ENCODE results near the gene CYP27A1.

CYP27A1 gene

DNA sequence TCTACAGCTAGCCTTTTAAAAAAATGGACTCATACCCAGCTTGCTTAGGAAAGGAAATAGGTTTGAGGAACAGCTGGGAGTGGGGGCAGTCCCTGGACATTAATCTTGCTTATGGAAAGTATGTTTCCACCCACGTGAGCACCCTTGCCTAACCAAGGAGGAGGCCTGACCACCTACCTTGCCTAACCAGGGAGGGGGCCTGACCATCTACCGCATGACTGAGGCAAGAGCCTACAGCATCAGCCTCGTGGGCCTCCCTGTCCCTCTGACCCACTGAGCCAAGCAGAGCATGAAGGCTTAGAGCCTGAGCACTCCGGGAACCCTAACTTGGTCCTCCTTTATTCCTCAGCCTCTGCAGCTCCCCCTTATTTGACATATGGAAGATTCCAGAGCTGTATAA lies 29.4 kb downstream of the CYP27A1 start:
- no peak for DNase-seq (ENCODE audit: low spot score)

DNA sequence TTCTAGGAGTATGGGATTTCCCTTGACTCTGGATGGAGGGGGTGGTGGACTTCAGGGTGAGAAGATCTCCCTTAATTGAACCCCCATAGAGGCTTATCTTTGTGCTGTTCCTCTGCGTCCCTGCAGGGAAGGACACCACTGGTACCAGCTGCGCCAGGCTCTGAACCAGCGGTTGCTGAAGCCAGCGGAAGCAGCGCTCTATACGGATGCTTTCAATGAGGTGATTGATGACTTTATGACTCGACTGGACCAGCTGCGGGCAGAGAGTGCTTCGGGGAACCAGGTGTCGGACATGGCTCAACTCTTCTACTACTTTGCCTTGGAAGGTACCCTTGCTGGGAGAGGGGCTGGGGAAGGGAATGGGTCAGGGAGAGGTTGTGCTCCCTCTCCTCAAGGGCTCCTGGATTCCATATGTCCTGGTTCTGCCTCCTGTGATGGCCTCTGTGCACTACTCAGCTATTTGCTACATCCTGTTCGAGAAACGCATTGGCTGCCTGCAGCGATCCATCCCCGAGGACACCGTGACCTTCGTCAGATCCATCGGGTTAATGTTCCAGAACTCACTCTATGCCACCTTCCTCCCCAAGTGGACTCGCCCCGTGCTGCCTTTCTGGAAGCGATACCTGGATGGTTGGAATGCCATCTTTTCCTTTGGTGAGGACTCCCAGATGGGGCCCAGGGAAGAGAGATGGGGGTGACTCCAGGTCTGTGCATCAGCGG lies 30.3 kb downstream of the CYP27A1 start:
- no peak for DNase-seq (ENCODE audit: low spot score)

- DNase-seq (ENCODE audit: low spot score), result no peak
Measured at GRCh38 chr2:218812861-218813260, 30.9 kb downstream of the CYP27A1 start.

DNA sequence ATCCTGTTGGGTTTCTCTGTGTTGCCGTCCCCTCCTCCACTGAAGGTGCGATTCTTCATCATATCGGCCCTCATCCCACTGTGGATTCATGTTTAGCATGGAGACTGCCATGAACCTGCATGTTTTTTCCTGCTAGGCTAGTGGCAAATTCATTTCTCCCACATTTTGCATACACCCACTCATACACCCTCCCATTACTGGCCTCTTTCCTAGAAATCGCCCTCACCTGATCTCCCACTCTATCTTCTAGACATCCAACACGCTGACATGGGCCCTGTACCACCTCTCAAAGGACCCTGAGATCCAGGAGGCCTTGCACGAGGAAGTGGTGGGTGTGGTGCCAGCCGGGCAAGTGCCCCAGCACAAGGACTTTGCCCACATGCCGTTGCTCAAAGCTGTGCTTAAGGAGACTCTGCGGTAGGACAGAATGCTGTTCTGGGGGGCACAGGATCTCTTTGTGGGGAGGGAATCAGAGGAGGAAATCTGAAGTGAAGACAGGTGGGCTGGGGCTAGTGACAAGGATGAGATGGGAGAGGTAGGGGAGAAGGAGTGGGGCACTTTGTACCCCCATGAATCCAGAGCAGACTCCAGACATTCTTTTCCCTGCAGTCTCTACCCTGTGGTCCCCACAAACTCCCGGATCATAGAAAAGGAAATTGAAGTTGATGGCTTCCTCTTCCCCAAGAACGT lies 32.0 kb downstream of the CYP27A1 start:
- DNase-seq (ENCODE audit: low spot score), result no peak

- no peak for DNase-seq (ENCODE audit: low spot score)
Measured at GRCh38 chr2:218814540-218815243, 32.7 kb downstream of the CYP27A1 start.

DNA sequence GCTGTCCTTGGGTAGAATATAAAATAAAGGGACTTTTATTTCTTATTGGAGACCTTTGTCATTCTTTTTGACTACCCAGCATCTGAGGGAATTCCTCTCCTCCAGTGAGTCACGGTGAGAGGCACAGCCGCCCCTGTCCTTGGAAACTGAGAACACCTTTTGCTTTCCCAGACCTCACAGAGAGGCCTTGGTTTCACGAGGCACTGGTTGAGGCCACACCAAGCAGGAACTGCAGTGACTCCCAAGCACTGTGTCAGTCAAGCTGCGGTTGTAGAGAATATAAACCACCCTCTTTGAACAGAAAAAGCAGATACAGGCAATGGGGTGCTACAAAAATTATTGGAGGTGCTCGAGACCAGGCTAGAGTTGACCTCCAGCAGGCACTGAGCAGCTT lies 33.3 kb downstream of the CYP27A1 start:
- DNase-seq (ENCODE audit: low spot score), result no peak

- no peak for DNase-seq (ENCODE audit: low spot score)
Measured at GRCh38 chr2:218815649-218816048, 33.7 kb downstream of the CYP27A1 start.

GRCh38 chr2:218816561-218817011 lies 34.6 kb downstream of the CYP27A1 start:
- no peak for DNase-seq (ENCODE audit: low spot score)

DNA sequence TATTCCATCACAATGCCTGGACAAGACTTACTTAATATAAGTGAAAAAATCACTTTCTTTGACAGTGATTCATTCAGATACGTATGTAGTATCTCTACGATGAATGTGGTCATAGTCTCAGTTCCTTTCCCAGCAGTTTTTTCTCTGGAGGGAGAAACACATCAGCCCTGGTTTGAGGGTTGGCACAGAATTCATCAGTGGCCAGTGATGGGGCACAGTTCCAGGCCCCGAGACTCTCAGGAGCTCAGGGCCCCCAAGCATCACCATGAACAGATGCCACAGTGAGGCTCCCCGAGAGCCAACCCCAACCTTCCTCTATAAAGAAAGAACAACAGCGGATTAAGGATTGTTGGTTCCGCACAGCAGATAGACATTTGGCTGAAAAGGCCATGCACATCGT lies 37.1 kb downstream of the CYP27A1 start:
- DNase-seq (ENCODE audit: low spot score), result no peak

- no peak for DNase-seq (ENCODE audit: low spot score)
Measured at GRCh38 chr2:218820746-218821369, 38.9 kb downstream of the CYP27A1 start.

- DNase-seq (ENCODE audit: low spot score), result no peak
Measured at GRCh38 chr2:218821605-218822211, 39.8 kb downstream of the CYP27A1 start.

DNA sequence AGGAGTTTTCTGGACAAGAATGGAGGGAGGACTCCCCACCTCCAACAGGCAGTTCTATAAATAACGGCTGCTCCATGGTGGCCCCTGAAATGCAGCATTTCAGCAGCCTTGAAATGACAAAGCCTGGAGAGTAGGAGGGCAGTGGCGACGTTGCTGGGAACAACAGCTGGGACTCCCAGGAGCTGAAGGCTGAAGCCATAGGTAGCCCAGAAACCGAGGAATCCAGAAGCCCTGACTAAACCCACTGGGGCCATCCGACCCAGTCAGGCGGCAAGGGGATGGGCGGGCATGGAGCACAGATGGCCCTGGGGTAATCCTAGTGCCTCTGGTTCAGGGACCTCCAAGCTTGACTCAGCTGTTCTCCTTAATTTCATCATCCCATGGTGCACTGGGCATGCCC lies 40.7 kb downstream of the CYP27A1 start:
- no peak for DNase-seq (ENCODE audit: low spot score)

- no peak for DNase-seq (ENCODE audit: low spot score)
Measured at GRCh38 chr2:218823196-218823855, 41.4 kb downstream of the CYP27A1 start.

- DNase-seq (ENCODE audit: low spot score), result no peak
Measured at GRCh38 chr2:218824004-218824403, 42.1 kb downstream of the CYP27A1 start.

DNA sequence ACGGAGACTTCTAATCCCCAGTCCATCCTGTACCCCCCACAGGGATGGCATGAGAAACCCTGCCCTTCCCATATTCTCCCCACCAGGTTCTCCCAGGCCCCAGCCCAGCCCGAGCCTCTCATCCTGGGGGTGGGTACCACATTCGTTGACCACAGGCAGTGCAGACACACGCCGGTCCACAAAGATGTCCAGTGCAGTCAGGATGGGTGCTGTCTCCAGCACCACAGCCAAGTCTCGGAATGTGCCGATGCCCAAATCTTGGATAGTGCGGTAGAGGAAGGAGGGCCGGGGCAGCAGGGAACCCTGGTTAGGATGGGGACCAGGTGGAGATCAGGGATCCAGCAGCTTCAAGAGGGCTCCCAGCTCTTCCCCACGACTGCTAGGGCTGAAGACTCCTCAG lies 44.8 kb downstream of the CYP27A1 start:
- DNase-seq (ENCODE audit: low spot score), result no peak

- DNase-seq (ENCODE audit: low spot score), result no peak
Measured at GRCh38 chr2:218827701-218828476, 45.9 kb downstream of the CYP27A1 start.

GRCh38 chr2:218828477-218828778 lies 46.5 kb downstream of the CYP27A1 start:
- DNase-seq (ENCODE audit: low spot score), result no peak

DNA sequence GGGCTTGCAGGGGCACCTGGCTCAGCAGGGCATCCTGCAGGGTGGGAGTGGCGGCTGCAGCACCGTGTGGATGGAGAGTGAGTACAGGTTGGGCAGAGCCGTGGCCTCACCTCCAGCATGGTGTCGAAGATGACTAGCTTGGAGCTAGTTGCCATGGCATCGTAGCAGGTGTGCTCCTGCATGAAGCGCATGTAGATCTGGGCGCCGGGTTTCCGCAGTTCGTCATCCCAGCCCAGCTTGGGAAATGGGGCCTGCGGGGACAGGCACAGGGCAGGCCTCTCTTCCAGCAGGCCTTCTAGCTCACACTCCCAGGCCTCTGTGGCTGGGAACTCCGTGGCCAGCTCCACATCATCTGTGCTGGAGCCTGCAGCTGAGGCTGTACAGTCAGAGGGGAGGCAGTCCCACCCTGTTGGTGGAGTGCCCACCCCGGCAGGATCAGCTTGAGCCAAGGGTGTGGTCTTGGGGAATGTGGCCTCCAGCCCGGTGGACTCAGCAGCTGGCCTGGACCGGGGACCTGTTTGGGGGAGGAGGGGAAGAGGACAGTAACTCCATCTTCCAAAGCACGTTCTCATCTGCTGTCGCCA lies 48.0 kb downstream of the CYP27A1 start:
- DNase-seq (ENCODE audit: low spot score), result no peak

DNA sequence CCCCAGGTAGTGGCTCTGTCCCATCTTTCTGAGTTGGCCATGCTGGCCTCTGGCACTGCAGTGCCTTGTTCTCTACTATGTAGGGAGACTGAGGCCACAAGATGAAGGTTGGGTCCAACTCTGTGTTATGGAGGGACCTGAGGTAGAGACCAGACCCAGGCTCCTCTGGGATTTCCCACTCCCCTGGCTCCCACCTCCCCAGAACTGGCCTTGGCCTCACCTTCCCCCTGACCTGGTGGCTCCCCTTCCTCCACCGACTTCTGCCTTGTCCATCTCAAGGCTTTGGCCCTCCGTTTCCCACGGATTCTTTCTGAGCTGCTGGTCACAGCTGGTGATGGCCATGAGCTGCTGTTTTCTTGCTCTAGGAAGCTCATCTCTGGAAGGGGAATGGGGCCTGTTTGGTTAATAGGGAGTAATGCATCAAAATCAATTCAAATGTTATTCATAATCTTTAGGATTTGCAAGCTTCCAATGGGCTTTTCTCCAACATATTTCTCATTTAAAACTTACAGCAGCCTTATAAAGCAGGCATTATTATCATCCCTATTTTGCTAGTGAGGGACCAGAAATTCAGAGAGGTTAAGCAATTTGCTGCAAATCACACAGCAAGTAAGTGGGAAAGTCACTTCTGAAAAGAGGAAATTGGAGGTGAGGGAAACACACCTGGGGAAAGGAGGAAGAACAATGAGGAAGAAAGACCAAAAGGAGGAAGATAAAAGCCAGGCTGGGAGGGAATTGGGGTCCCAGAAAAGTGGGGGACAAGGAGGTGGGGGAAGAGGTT lies 48.8 kb downstream of the CYP27A1 start:
- DNase-seq (ENCODE audit: low spot score), result no peak
